Stimulated activated CD4-positive, alpha-beta T cell treated with anti-CD3 and anti-CD28 coated beads, TNF-alpha, amount 100 ng/mL, for 4 hours (primary cell): ENCODE measurements around the gene KRT73.

Experiments
- DNase-seq, 3 experiments: peaks; one replicate each; pipeline ENCODE4 v3.0.0-alpha.2; 2020; ENCODE audit warnings: low read depth in 3 of 3

Gene KRT73

DNA sequence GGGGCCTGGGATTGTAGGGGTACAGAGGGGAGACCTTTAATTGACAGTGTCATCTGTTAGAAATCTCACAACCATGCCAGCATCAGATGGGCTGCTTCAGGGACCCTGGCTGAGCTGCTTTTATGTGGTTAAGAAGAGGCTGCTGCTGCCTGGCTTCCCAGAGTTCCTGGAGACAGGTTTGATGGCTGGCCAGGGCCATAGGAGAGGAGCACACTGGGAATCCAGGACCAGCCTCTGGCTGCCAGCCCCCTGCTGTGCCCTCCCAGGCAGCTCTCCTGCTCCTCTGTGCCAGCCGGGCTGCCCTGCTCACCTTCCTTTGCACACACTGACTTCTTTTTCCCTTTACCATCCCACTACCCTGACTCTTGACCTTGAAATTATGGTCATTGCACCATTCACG, 507 bp upstream of the KRT73 start:
- no peak for DNase-seq

- DNase-seq = no peak
These were observed 965 bp downstream of the KRT73 start for GRCh38 chr12:52617403-52617785.

- no peak for DNase-seq
These were observed 1.5 kb downstream of the KRT73 start for GRCh38 chr12:52616680-52617402.

DNA sequence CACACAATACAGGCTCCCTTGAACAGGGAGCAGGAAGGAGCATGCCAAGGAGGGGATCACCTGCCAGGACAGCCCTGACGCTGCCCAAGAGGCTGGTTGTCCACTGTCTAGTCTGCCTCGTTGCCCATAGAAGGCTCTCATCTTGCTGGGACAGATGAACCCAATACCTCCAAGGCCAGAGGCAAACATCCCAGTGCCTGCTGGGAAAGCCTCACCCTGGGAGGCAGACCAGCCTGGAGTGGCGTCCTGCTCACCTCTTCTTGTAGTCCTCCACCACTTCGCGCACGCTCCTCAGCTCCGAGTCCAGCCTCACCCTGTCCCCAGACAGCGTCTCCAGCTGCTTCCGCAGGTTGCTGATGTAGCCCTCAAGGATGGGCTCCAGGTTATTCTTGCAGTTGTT, 2.4 kb downstream of the KRT73 start:
- DNase-seq = no peak

DNA sequence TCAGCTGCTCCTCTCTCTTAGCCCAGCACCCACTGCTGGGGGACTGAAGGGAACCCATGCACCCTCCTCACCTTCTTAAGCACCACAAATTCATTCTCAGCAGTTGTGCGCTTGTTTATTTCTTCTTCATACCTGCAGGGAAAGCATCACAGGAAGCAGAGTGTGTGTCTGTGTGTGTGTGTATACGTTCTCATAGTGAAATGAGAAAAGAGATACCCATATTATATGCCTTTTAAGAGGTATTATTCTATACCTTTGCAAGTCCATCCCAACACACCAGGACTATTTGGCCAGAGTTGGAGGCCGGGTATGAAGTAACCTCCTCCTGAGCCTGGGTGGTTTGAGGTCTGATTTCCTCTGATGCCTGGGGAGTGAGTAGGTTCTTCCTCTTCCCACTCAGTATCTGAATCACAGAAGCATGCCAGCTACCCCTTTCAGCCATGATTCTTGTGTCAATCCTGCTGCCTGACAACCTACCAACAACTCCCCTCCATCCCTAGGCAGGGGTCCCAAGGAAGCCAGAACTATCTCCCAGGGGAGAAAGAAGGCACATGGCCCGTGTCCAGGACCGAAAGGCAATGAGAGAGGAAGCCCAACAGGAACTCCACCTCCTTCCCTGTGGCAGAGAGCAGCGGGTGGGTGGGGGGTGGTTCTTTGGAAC, 3.0 kb downstream of the KRT73 start:
- DNase-seq = no peak

DNA sequence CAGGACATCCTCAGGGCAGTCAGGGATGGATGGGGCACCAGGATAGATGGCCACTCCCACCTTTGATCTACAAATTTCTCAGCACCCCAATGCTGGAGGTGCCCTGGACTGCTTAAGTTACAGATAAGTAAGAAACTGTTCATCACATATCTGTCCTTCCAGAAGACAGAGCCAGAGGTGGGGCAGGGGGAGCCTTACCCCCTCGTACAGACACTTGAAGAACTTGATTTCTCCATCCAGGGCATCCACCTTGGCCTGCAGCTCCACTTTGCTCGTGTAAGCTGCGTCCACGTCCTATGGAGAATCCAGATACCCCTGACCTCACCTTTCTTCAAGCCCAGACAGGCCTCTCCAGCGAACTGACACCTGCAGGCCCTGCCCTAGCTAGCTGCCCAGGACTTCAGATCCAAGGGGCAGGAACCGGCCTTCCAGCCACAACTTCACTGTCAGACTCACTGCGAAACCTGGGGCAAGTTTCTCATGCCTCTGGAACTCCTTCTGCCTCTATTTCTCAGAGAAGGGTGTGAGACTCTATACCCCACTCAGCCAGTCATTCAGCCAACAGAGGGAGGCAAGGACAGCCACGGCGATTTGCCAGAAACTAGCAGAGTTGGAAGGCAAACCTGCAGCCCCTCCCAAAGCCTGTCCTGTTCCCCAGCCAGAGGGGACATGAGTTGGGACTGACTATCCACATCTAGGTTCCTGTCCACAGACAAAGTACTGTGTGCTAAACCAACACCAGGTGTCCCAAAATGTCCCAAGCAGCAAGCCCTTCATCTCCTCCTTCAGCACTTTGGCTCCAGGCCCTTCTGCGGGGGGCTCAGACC, 3.8 kb downstream of the KRT73 start:
- DNase-seq = no peak

DNA sequence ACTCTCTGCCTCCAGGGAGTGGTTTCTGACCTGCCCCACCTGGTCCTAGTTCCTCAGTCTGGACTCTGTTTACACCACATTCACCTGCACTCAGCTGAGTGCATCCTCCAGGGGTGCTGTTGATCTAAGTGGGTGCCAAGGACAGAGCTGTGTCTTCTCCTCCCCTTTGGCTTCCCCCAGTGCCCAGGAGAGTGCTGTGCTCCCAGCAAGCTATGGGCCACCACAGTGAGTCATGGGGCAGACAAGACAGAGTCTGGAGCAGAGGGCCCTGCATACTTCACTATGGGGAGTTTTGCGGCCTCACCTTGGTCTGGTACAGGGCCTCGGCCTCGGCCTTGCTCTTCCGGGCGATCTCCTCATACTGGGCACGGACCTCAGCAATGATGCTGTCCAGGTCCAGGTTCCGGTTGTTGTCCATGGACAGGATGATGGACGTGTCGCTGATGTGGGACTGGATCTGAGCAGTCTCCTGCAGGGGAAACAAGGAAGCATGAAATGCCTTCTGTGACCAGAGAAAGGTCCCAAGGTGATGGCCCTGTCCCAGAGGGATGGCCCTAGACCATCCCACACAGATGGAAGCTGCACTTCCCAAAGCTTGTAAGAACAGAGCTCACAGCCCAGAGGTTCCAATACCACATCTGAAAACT, 4.9 kb downstream of the KRT73 start:
- DNase-seq = no peak

GRCh38 chr12:52612431-52613383, 5.7 kb downstream of the KRT73 start:
- DNase-seq = no peak

DNA sequence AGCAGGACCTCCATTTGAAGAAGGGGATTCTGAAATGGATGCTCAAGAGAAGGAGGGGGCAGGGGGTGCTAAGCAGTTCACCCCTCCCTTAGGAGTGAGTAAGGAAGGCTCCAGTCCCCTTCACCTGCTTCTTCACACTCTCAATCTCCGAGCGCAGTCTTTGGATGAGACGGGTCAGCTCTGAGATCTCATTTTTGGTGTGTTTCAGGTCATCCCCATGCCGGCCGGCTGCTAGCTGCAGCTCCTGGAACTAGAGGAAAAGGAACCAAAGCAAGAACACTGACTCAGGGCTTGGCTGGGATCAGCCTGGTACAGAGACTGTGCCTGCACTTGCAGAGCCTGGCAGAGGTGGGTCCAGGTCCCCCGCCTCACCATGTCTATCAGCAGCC, 7.3 kb downstream of the KRT73 start:
- DNase-seq = no peak

DNA sequence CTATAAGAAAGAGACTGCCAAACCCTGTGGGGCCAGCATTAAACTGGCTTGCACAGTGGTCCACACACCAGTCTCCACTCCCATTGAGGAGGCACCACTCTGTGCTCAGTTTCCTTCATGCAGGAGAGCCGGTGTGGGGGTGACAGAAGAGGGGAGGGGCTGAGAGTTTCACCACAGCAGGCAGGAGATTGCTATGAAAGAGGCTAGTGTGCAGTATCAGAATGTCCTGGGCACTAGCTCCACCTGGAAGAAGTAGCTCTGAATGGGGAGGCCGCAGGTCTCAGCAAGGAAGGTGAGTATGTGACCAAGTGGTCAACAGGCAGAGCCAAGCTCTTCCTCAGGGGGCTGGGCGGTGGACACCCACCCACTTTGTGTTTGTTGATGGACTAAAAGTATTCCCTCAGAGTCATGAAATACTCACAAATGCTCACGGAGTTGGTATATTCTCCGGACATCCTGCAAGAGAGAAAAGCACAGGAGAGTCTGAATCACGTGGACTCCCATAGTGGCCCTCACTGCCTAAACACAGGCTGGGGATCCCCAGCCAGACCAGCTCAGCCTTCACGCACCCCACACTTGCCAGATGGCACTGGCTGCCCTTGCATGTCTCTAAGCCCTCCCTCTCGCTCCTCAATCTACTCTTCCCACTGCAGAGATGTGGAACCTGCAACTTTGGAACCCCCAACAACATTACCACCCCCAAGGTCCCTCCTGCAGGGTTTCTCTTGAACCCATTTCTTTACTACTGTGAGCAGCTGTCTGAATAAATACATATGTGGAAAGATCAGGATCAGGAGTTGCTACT, 9.3 kb downstream of the KRT73 start:
- DNase-seq = no peak

GRCh38 chr12:52608161-52608560, 10.2 kb downstream of the KRT73 start:
- DNase-seq = no peak

- no peak for DNase-seq
These were observed 11.0 kb downstream of the KRT73 start for GRCh38 chr12:52607314-52607713.

DNA sequence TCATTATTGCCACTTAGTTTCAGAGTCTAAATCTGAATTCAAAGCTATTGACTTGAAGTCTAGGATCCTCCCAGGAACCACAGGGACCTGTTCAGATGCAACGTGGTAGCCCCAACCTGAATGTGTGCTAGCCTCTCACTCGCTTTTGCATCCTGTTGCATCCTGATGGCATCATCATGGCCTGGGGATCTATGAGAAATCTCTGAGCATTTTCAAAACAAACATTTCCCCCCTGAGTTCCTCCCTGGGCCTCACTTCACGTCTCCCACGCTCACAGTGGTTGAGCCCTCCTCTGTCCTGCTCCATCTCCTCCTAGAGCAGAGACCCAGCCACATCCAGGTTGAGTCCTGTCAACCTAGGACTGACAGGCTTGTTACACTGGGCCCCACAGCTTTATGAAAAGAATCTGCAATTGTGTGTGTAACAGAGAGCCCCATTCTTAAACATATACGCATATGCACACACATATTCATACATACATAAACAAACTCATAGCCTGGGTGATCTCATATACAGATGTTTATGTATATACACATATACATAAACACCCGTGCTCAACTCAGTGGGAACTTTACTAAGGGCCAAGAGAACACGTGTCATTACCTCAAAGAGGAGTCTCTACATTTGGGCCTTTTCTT, 11.7 kb downstream of the KRT73 start:
- DNase-seq = no peak

GRCh38 chr12:52606096-52606495, 12.3 kb downstream of the KRT73 start:
- no peak for DNase-seq

GRCh38 chr12:52605542-52605941, 12.8 kb downstream of the KRT73 start:
- DNase-seq = no peak

- DNase-seq = no peak
These were observed 13.5 kb downstream of the KRT73 start for GRCh38 chr12:52604859-52605258.

DNA sequence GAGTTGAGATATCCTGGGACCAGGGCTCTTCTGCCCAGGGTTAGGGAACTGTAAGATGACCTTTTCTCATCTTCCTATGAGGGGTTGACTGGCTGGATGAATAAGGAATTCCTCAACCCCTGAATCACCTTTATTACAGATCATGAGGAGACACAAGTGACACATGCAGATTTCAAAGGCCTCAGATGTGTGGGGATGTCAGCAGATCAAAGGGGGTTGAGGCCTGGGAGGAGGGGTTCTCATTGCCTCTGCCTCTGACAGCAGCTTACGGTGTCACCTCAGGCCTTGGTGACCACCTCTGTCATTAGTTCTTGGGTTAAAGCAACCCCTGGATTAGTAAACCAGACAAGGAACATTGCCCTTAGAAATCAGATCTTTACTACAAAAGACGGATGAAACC, 15.0 kb downstream of the KRT73 start:
- DNase-seq = peak in 1 of 3 experiments; percentile 21

- no peak for DNase-seq
These were observed 15.8 kb downstream of the KRT73 start for GRCh38 chr12:52602552-52602951.

GRCh38 chr12:52601671-52602070, 16.7 kb downstream of the KRT73 start:
- DNase-seq = no peak
